GM18519 (cell line): Measurements from ENCODE around the gene OLFM1.

ENCODE experiments used
- ATAC-seq: cut with Tn5 transposase; IDR thresholded peaks from one replicate; pipeline ENCODE4 v1.9.1; 2021; ENCODE audit warnings: mild to moderate bottlenecking, moderate library complexity; ENCODE audit not compliant: unreplicated experiment, low FRiP score

The OLFM1 gene

DNA sequence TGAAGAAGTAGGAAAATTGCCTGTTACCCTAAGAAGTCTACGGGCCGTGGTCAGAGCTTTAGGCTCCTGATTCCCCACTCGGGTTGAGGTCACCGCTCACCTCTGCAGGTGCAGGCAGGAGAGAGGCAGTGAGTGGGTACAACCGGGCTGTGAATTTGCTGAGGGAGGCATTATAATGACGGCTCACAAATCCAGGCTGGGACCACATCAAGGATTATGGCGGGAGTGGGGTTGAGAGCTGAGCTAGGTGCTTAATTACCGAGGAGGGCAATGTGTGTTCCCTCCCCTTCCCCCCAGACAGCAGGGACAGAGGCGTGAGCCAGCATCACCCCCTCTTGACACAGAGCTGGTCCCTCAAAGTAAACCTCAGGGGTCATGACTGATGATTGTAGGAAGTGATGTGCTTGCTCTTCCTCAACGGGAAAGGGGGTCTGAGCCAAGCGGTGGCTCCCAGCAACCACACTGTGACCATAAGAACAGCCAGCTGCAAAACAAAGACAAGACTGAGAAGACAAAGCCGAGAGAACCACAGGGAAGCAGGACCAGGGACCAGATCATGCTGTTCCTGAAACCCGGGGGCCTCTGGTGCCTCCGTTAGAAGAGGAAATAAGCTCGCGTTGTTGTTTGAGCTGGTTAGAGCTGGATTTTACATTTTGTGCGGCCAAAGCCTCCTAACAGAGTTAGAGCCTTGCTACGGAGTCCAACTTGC lies 77.7 kb downstream of the OLFM1 start:
- ATAC-seq, result no peak

DNA sequence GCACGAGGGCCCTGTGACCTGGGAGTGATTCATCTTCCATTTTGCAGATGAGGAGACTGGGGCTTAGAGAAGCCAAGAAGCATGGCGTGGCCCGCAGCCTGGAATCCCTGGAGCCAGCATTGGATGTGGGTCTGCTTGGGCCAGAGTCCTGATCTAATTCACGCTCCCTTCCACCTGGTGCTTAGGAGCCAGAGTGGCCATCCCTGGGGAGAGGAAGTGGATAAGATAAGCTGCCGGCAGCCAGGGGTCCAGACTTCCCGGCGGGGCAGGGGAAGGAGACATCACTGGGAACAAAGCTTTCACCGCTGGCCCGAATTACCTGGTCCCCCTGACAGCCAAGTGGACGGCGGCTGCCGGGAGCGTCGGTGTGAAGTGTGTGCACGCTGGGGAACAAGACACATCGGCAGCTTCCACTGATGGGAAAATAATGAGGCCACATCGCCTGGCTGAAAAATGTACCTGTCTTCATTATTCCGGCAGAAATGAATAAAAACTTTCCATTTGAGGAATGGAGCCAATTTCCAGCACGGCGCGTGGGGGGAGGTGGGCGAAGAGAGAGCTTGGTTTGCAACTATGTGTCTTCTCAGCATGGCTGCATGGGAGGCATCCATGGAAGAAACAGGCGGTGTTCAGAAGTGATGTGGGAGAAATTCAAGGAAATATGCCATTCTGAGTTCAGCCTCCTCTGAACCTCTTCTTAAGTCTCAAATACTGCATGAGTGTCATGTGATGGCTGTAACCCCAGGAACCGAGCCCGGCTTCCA lies 78.5 kb downstream of the OLFM1 start:
- ATAC-seq, result no peak

DNA sequence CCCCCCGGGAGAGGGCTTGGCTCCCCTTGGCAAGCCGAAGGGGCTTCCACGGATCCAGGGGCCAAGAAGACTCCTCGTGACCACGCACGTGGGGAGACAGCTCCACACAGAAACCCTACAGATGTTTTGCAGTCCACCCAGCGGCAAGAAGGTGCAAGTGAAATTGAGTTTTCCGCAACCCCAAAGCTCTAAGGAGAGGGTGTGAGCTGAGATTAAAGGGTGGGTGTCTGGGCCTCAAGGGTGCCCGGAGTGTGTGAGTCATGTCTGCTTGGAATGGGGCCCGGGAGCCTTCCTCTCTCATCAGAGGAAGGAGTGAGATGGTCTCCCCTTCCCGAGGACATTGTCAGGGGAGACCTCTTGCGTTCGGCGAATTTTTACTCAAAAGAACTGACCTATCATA lies 79.1 kb downstream of the OLFM1 start:
- ATAC-seq, result no peak

DNA sequence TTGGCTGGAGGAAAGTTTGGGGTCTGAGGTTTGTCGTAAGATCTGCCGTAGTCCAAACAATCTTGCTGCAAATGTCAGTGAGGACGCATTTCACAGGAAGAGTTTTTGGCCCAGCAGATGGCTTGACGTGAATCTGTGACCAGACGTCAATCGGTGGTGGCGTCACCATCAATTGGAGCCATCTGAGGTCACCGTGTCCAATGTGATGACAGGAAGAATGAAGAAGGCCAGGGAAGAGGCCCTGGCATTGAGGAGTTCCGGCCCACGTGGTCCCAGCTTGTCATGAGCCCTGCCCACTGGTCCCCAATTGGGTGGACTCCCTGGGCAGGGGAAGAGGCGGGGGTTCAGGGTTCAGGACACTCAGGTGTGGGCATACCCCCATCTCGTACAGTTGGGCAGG lies 79.9 kb downstream of the OLFM1 start:
- no peak for ATAC-seq

DNA sequence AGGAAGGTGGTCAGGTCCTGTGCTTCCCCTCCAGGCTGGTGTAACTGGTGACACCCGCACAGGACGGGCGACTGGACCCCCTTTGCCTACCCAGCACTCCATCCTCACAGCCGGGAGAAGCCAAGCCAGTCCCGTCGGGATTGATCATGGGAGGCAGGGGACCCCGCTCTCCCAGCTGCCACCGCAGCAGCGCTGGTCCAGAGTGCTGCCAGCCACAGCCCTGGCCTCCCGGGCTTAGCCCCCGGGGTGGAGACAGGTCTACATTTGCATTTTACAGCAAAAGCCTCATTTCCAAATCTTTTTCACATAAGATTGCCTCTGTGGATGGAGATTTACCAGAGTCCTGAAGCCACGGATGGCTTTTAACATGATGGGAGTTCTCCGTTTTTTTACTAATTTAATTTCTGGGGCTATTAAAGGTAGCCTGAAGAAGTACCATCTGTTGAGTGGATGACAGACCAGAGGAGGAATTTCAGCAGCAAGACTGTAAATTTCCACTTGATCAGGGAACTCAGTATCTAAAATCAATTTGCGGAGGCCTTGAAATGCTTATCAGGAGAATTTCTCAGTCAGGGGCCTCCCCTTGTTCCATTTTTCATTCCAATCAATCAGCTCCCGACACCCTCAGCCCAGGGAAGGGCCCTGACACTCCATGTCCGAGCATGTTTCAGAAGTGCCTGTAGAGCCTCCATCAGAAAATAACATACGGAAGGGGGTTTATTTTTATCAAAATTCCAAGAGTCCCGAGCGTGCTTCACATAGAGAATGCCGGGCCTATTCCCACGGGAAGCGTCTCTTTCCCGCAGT lies 80.6 kb downstream of the OLFM1 start:
- no peak for ATAC-seq

DNA sequence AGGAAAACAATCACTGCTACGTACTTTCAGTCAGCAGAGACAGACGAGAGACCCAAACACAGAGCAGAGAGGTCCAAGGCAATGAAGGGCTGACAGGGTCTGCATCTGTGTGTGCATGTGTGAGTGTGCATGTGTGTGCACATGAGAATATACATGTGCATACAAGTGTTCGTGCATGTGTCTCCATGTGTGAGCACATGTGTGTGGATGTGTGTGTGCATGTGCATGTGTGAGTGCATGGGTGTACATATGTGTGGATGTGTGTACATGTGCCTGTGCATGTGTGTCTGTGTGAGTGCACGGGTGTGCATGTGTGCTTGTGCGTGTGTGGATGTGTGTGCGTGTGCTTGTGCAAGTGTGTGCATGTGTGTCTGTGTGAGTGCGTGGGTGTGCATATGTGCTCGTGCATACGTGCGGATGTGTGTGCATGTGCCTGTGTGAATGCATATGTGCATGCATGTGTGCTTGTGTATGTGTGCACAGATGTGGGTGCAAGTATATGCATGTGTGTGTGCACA lies 82.3 kb downstream of the OLFM1 start:
- ATAC-seq, result no peak

DNA sequence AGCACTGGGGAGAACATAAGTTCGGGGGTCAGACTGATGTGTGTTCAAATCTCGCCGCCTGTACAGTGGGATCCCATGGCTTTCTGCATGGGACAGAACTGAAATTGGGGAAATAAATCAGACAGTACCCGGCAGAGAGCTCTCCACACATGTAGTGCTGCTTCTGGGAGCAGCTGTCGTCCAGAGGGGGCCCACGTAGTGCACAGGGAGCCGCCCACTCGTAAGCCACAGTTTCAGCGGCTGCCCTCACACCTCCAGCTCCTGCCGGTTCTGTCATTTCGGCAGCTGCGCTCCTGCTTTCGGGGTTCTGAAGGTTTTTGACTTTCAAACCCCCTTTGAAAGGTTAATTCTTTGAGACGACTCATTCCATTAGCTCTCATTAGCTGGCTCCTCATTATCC lies 83.1 kb downstream of the OLFM1 start:
- ATAC-seq, result no peak
